GM12878 (cell line): Measurements from ENCODE around the gene HTR2B. TPM values are rescaled to one million over a fixed set of nuclear protein-coding genes. Genes with fewer than 3 reads are reported as not detected.

Experiments
- DPF2 ChIP-seq: fragments of 450-650 bp; IDR thresholded peaks from 2 replicates; pipeline ENCODE4 v1.6.1; 2017; ENCODE audit warnings: mild to moderate bottlenecking
- ETV6 ChIP-seq, 2 experiments: fragments of 450-650 bp in 1 of 2; IDR thresholded peaks in 1 of 2; conservative IDR thresholded peaks in 1 of 2; 2 replicates each; pipeline ENCODE4 v1.6.1; 2014; ENCODE audit warnings: antibody characterized with exemption in 1 of 2, borderline replicate concordance in 1 of 2, low read depth in 1 of 2, mild to moderate bottlenecking in 1 of 2, moderate library complexity in 1 of 2
- FOXM1 ChIP-seq: IDR thresholded peaks from 2 replicates; pipeline ENCODE4 v1.6.1; 2012; ENCODE audit warnings: low read depth, mild to moderate bottlenecking, inconsistent platforms, low read length, moderate library complexity
- ZBTB4 ChIP-seq: fragments of 450-650 bp; formaldehyde crosslinking; IDR thresholded peaks from 2 replicates; pipeline ENCODE4 v1.4.0; 2022; ENCODE audit warnings: mild to moderate bottlenecking, moderate library complexity
- ZNF384 ChIP-seq: IDR thresholded peaks from 2 replicates; pipeline ENCODE4 v1.6.1; 2012; ENCODE audit warnings: low read depth, mild to moderate bottlenecking, low read length, improper control_type of control experiment, borderline replicate concordance
- polyA plus RNA-seq, 11 experiments: library from polyadenylated mRNA; depleted of rRNA in 4 of 11; unstranded in 6 of 11; stranded (reverse) in 5 of 11; fragments of >200 nt; fragmentation: Nextera tagmentation in 4 of 11; fragmentation: Illumina TruSeq in 1 of 11; extraction: Ambion mirVana in 4 of 11; extraction: Trizol in 1 of 11; gene quantifications; 1 replicate in 1 of 11; 2 replicates in 10 of 11; pipeline versions ENCODE4 v1.2.1 to v1.2.3, GENCODE V29; 2011 to 2016; ENCODE audit warnings: inconsistent platforms in 2 of 11, missing spikeins in 2 of 11, low read depth in 1 of 11
- total RNA-seq, 4 experiments: library from RNA; depleted of rRNA in 3 of 4; stranded (reverse); fragments of >200 nt in 3 of 4; fragmentation: Illumina TruSeq in 1 of 4; extraction: Trizol in 1 of 4; gene quantifications; 2 replicates each; pipeline versions ENCODE4 v1.2.1 to v1.2.3, GENCODE V29; 2013 to 2021
- TF ChIP-seq, protein P1 (sequence below): fragments of 450-650 bp; IDR thresholded peaks from 2 replicates; pipeline ENCODE4 v1.6.1; 2017; ENCODE audit warnings: mild to moderate bottlenecking, moderate library complexity
- TF ChIP-seq, protein P2 (sequence below): fragments of 450-650 bp; IDR thresholded peaks from 2 replicates; pipeline ENCODE4 v1.6.1; 2017; ENCODE audit warnings: low read depth, mild to moderate bottlenecking, moderate library complexity
- TF ChIP-seq, protein P3 (sequence below): fragments of 450-650 bp; IDR thresholded peaks from 2 replicates; pipeline ENCODE4 v1.6.1; 2017; ENCODE audit warnings: mild to moderate bottlenecking, moderate library complexity

Gene HTR2B
- total and polyA plus RNA-seq, 10 of the 15 experiments (the other 5 are each of a cell fraction or from before 2014, with no cell fraction given) = 0.03 to 1.2 (median 0.15) TPM

DNA sequence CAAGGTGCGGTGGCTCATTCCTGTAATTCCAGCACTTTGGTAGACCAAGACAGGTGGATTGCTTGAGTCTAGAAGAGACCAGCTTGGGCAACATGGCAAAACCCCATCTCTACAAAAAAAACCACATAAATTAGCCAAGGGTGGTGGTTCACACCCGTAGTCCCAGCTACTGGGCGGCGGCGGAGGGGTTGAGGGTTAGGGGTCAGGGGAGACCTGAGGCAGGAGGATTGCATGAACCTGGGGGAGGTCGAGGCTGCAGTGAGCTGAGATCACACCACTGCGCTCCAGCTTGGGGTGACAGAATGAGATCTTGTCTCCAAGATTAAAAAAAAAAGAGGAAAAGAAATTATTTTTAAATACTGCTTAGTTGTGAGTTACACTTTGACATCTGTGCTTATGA is 1.3 kb upstream of the HTR2B start (continued):
- TF ChIP-seq, protein P1, sequence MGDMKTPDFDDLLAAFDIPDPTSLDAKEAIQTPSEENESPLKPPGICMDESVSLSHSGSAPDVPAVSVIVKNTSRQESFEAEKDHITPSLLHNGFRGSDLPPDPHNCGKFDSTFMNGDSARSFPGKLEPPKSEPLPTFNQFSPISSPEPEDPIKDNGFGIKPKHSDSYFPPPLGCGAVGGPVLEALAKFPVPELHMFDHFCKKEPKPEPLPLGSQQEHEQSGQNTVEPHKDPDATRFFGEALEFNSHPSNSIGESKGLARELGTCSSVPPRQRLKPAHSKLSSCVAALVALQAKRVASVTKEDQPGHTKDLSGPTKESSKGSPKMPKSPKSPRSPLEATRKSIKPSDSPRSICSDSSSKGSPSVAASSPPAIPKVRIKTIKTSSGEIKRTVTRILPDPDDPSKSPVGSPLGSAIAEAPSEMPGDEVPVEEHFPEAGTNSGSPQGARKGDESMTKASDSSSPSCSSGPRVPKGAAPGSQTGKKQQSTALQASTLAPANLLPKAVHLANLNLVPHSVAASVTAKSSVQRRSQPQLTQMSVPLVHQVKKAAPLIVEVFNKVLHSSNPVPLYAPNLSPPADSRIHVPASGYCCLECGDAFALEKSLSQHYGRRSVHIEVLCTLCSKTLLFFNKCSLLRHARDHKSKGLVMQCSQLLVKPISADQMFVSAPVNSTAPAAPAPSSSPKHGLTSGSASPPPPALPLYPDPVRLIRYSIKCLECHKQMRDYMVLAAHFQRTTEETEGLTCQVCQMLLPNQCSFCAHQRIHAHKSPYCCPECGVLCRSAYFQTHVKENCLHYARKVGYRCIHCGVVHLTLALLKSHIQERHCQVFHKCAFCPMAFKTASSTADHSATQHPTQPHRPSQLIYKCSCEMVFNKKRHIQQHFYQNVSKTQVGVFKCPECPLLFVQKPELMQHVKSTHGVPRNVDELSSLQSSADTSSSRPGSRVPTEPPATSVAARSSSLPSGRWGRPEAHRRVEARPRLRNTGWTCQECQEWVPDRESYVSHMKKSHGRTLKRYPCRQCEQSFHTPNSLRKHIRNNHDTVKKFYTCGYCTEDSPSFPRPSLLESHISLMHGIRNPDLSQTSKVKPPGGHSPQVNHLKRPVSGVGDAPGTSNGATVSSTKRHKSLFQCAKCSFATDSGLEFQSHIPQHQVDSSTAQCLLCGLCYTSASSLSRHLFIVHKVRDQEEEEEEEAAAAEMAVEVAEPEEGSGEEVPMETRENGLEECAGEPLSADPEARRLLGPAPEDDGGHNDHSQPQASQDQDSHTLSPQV = no peak
- no peak for TF ChIP-seq FOXM1
- TF ChIP-seq ZBTB4 (CRISPR knock-in tag) = no peak
- no peak for TF ChIP-seq ETV6 (conservative IDR thresholded peaks at IDR 0.05 in 1 of 2, IDR thresholded peaks at IDR 0.05 in 1 of 2; ENCODE audit: borderline replicate concordance in 1 of 2, low read depth in 1 of 2)
- TF ChIP-seq, protein P2, sequence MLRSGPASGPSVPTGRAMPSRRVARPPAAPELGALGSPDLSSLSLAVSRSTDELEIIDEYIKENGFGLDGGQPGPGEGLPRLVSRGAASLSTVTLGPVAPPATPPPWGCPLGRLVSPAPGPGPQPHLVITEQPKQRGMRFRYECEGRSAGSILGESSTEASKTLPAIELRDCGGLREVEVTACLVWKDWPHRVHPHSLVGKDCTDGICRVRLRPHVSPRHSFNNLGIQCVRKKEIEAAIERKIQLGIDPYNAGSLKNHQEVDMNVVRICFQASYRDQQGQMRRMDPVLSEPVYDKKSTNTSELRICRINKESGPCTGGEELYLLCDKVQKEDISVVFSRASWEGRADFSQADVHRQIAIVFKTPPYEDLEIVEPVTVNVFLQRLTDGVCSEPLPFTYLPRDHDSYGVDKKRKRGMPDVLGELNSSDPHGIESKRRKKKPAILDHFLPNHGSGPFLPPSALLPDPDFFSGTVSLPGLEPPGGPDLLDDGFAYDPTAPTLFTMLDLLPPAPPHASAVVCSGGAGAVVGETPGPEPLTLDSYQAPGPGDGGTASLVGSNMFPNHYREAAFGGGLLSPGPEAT = no peak
- no peak for TF ChIP-seq ZNF384
- TF ChIP-seq, protein P3, sequence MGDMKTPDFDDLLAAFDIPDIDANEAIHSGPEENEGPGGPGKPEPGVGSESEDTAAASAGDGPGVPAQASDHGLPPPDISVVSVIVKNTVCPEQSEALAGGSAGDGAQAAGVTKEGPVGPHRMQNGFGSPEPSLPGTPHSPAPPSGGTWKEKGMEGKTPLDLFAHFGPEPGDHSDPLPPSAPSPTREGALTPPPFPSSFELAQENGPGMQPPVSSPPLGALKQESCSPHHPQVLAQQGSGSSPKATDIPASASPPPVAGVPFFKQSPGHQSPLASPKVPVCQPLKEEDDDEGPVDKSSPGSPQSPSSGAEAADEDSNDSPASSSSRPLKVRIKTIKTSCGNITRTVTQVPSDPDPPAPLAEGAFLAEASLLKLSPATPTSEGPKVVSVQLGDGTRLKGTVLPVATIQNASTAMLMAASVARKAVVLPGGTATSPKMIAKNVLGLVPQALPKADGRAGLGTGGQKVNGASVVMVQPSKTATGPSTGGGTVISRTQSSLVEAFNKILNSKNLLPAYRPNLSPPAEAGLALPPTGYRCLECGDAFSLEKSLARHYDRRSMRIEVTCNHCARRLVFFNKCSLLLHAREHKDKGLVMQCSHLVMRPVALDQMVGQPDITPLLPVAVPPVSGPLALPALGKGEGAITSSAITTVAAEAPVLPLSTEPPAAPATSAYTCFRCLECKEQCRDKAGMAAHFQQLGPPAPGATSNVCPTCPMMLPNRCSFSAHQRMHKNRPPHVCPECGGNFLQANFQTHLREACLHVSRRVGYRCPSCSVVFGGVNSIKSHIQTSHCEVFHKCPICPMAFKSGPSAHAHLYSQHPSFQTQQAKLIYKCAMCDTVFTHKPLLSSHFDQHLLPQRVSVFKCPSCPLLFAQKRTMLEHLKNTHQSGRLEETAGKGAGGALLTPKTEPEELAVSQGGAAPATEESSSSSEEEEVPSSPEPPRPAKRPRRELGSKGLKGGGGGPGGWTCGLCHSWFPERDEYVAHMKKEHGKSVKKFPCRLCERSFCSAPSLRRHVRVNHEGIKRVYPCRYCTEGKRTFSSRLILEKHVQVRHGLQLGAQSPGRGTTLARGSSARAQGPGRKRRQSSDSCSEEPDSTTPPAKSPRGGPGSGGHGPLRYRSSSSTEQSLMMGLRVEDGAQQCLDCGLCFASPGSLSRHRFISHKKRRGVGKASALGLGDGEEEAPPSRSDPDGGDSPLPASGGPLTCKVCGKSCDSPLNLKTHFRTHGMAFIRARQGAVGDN = no peak
- TF ChIP-seq DPF2 = no peak
